Stimulated activated naive CD8-positive, alpha-beta T cell treated with anti-CD3 and anti-CD28 coated beads, Interleukin-15, amount 100 ng/mL, for 72 hours (primary cell): Measurements from ENCODE around the gene RPTOR.
A peak's percentile ranks its signal among the peaks of the same experiment; 100 is the strongest.

Experiments
- ATAC-seq: fragments of 150-1000 bp; cut with Tn5 transposase; 2 replicates; pipeline ENCODE4 v1.10.0; 2021; ENCODE audit warnings: mild to moderate bottlenecking, moderate library complexity
- DNase-seq, 2 donors: peaks; one replicate each; pipeline ENCODE4 v3.0.0; 2021 to 2022
- H3K27ac Mint-ChIP-seq, 2 donors: one replicate each; pipeline ENCODE4 v1.8.0; 2022; ENCODE audit warnings: mild to moderate bottlenecking in 2 of 2, mixed read lengths in 2 of 2, moderate library complexity in 2 of 2
- H3K27me3 Mint-ChIP-seq: one replicate; pipeline ENCODE4 v1.8.0; 2022; ENCODE audit warnings: mixed read lengths
- H3K4me1 Mint-ChIP-seq: one replicate; pipeline ENCODE4 v1.8.0; 2022; ENCODE audit warnings: mild to moderate bottlenecking, mixed read lengths
- H3K4me3 Mint-ChIP-seq, 2 donors: one replicate each; pipeline ENCODE4 v1.8.0; 2022; ENCODE audit warnings: mild to moderate bottlenecking in 2 of 2, mixed read lengths in 2 of 2, moderate library complexity in 1 of 2
- H3K9me3 Mint-ChIP-seq, 2 donors: one replicate each; pipeline ENCODE4 v1.8.0; 2022; ENCODE audit warnings: mixed read lengths in 2 of 2

The RPTOR gene

GRCh38 chr17:80646328-80646727, 101.7 kb downstream of the RPTOR start:
- H3K9me3 Mint-ChIP-seq = peaks cover 0 to 5% of the 10 kb centered on the region in 2 donors
- H3K27ac Mint-ChIP-seq = no peak overlapping the region
- H3K4me3 Mint-ChIP-seq = no peak overlapping the region
- no peaks in the 10 kb centered on the region for H3K27me3 Mint-ChIP-seq
- peaks cover 83% of the 10 kb centered on the region for H3K4me1 Mint-ChIP-seq
- no peak for DNase-seq
- no peak for ATAC-seq

GRCh38 chr17:80647746-80648145, 103.1 kb downstream of the RPTOR start:
- DNase-seq = no peak
- Mint-ChIP-seq H3K9me3 (peaks cover 0 to 7% of the 10 kb centered on the region in 2 donors), H3K4me3 (peak overlapping the region; percentile 10 to 45), H3K27me3 (no peaks in the 10 kb centered on the region), H3K4me1 (peaks cover 90% of the 10 kb centered on the region), H3K27ac (peak overlapping the region; percentile 41 to 96)
- peak; percentile 45 for ATAC-seq

GRCh38 chr17:80649200-80649644, 104.6 kb downstream of the RPTOR start:
- Mint-ChIP-seq H3K27ac (peak overlapping the region; percentile 77 to 91), H3K27me3 (no peaks in the 10 kb centered on the region), H3K4me1 (peaks cover 92% of the 10 kb centered on the region), H3K9me3 (peaks cover 6 to 14% of the 10 kb centered on the region in 2 donors), H3K4me3 (peak overlapping the region; percentile 59)
- peak; percentile 17 to 29 for DNase-seq
- peak; percentile 58 for ATAC-seq

- no peaks in the 10 kb centered on the region for H3K27me3 Mint-ChIP-seq
- H3K4me1 Mint-ChIP-seq = peaks cover 90% of the 10 kb centered on the region
- DNase-seq = peak; percentile 67 to 79
- peak overlapping the region; percentile 77 to 91 for H3K27ac Mint-ChIP-seq
- H3K4me3 Mint-ChIP-seq = peak overlapping the region; percentile 59
- H3K9me3 Mint-ChIP-seq = peaks cover 11 to 14% of the 10 kb centered on the region in 2 donors
- ATAC-seq = peak; percentile 90
Observed at GRCh38 chr17:80649672-80650330, 105.2 kb downstream of the RPTOR start.

GRCh38 chr17:80650331-80650672, 105.7 kb downstream of the RPTOR start:
- Mint-ChIP-seq H3K27ac (peak overlapping the region; percentile 77 to 91), H3K27me3 (no peaks in the 10 kb centered on the region), H3K9me3 (peaks cover 11 to 14% of the 10 kb centered on the region in 2 donors), H3K4me1 (peaks cover 86% of the 10 kb centered on the region), H3K4me3 (peak overlapping the region; percentile 59)
- DNase-seq (no peak), ATAC-seq (no peak)

DNA sequence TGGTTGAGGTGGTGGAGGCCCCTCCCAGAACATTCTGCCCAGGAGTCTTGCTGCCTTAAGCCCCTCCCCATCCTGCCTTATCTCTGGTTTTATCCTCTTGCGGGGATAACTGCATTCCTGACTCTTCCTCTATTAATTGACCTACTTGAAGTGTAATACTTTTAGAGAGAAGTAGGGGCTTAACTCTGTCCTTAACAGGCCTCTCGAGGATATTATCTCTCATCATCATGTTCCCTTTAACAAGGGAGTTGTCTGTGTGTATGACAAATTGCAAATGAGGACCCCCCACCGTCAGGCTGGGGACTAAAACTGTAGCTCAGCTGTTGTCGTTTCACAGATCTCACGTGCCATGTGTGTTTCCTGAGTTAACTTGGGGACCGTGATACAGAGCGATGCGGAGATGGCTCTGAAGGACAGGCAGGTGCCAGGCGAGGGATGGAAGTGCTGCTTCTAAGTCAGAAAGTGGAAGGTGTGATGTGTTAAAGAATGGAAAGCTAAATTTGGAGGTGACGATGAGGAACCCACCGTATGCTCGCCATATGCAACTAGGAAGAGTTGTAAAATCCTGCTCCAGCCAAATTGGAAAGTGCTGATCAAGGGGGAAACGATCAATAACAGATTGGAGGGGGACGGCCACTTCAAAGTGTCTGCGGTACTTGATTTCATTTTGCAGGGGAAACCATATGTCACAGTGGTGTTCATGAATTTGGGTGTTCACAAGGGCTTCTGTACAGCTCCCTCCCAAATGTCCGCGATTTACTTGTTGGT, 106.3 kb downstream of the RPTOR start:
- Mint-ChIP-seq H3K4me1 (peaks cover 86% of the 10 kb centered on the region), H3K9me3 (peaks cover 11 to 20% of the 10 kb centered on the region in 2 donors), H3K27me3 (no peaks in the 10 kb centered on the region), H3K27ac (peak overlapping the region in 1 of 2 donors; percentile 91), H3K4me3 (peak overlapping the region in 1 of 2 donors; percentile 18)
- no peak for ATAC-seq
- no peak for DNase-seq

DNA sequence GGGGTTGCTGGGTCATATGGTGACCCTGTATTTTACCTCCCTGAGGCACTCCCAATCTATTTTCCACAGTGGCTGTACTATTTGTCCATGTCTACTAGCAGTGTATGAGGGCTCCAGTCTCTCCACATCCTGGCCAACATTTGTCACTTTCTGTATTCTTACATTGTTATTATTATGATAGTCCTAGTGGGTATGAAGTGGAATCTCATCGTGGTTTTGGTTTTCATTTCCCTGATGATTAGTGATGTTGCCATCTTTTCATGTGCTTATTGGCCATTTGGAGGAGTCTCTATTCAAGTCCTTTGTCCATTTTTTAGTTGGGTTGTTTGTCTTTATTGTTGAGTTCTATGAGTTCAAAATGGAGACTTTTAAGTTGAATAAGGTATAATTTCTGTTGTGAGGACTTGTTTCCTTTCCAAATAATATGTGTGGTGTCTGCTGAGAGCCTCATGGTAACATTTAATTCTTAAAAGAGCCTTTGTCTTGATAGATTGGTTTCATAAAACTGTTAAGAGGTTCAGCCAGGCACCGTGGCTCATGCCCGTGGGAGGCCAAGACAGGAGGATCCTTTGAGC, 108.2 kb downstream of the RPTOR start:
- peaks cover 79% of the 10 kb centered on the region for H3K4me1 Mint-ChIP-seq
- peaks cover 26 to 30% of the 10 kb centered on the region in 2 donors for H3K9me3 Mint-ChIP-seq
- H3K27ac Mint-ChIP-seq = peak overlapping the region; percentile 4 to 44
- no peaks in the 10 kb centered on the region for H3K27me3 Mint-ChIP-seq
- DNase-seq = no peak
- ATAC-seq = peak; percentile 34
- H3K4me3 Mint-ChIP-seq = no peak overlapping the region

DNA sequence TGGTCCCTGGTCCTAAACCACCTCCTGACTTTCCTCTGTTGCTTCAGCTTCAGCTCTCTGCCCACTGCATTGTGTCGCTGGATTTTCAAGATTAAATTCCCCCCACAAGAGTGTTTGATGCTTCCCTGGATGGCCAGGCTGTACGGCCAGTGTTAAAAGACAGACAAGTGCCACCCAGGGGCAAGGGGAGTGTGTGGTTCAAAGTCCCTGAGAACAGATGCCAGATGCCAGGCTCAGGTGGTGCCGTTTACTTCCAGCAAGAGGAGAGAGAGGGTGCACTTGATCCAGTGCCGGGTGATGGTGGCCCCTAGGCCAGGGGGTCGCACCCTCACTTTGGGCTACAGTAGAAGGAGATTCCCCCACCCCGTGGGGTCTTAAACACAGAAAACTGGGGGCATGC, 109.2 kb downstream of the RPTOR start:
- H3K4me1 Mint-ChIP-seq = peaks cover 71% of the 10 kb centered on the region
- H3K9me3 Mint-ChIP-seq = peaks cover 29 to 38% of the 10 kb centered on the region in 2 donors
- H3K27ac Mint-ChIP-seq = peak overlapping the region in 1 of 2 donors; percentile 65
- no peak overlapping the region for H3K4me3 Mint-ChIP-seq
- ATAC-seq (no peak), DNase-seq (no peak)
- no peaks in the 10 kb centered on the region for H3K27me3 Mint-ChIP-seq

- Mint-ChIP-seq H3K4me3 (no peak overlapping the region), H3K27me3 (no peaks in the 10 kb centered on the region), H3K9me3 (peaks cover 29 to 38% of the 10 kb centered on the region in 2 donors), H3K4me1 (peaks cover 59% of the 10 kb centered on the region), H3K27ac (no peak overlapping the region)
- DNase-seq = no peak
- no peak for ATAC-seq
Observed at GRCh38 chr17:80655608-80656007, 111.0 kb downstream of the RPTOR start.

GRCh38 chr17:80656590-80656989, 112.0 kb downstream of the RPTOR start:
- no peaks in the 10 kb centered on the region for H3K27me3 Mint-ChIP-seq
- ATAC-seq (no peak), DNase-seq (no peak)
- H3K9me3 Mint-ChIP-seq = peaks cover 29 to 33% of the 10 kb centered on the region in 2 donors
- H3K27ac Mint-ChIP-seq = peak overlapping the region in 1 of 2 donors; percentile 44
- H3K4me3 Mint-ChIP-seq = peak overlapping the region in 1 of 2 donors; percentile 35
- H3K4me1 Mint-ChIP-seq = peaks cover 57% of the 10 kb centered on the region

DNA sequence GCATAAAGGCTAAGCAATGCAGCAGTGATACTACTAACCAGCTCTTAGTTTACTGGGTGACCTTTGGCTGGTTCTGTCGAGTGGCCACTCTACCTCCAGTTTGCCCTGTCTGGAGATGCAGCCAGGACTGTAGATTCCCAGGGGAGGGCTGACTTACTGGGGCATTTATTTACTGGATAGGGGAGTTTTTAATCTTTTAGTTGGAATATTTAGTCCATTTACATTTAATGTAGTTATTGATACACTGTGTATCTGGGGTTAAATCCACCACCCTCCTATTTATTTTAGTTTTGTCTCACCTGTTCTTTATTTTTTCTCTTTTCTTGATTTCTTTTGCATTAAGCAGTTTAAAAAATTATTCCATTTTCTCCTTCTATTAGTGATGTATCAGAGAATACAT, 112.9 kb downstream of the RPTOR start:
- H3K27me3 Mint-ChIP-seq = no peaks in the 10 kb centered on the region
- peaks cover 29 to 33% of the 10 kb centered on the region in 2 donors for H3K9me3 Mint-ChIP-seq
- no peak overlapping the region for H3K27ac Mint-ChIP-seq
- no peak for ATAC-seq
- H3K4me1 Mint-ChIP-seq = peaks cover 57% of the 10 kb centered on the region
- DNase-seq = no peak
- H3K4me3 Mint-ChIP-seq = no peak overlapping the region

- H3K27me3 Mint-ChIP-seq = no peaks in the 10 kb centered on the region
- no peak overlapping the region for H3K4me3 Mint-ChIP-seq
- peak overlapping the region in 1 of 2 donors; percentile 36 for H3K27ac Mint-ChIP-seq
- H3K9me3 Mint-ChIP-seq = peaks cover 26% of the 10 kb centered on the region in 2 donors
- no peak for DNase-seq
- peaks cover 59% of the 10 kb centered on the region for H3K4me1 Mint-ChIP-seq
- no peak for ATAC-seq
Observed at GRCh38 chr17:80658821-80659220, 114.2 kb downstream of the RPTOR start.

GRCh38 chr17:80659651-80660050, 115.0 kb downstream of the RPTOR start:
- H3K27ac Mint-ChIP-seq = no peak overlapping the region
- peaks cover 18 to 24% of the 10 kb centered on the region in 2 donors for H3K9me3 Mint-ChIP-seq
- H3K4me3 Mint-ChIP-seq = no peak overlapping the region
- peaks cover 61% of the 10 kb centered on the region for H3K4me1 Mint-ChIP-seq
- DNase-seq = no peak
- ATAC-seq = no peak
- H3K27me3 Mint-ChIP-seq = no peaks in the 10 kb centered on the region

- peaks cover 66% of the 10 kb centered on the region for H3K4me1 Mint-ChIP-seq
- H3K27me3 Mint-ChIP-seq = no peaks in the 10 kb centered on the region
- H3K4me3 Mint-ChIP-seq = no peak overlapping the region
- ATAC-seq (no peak), DNase-seq (no peak)
- H3K27ac Mint-ChIP-seq = no peak overlapping the region
- peaks cover 18 to 20% of the 10 kb centered on the region in 2 donors for H3K9me3 Mint-ChIP-seq
Observed at GRCh38 chr17:80660527-80661198, 116.0 kb downstream of the RPTOR start.

DNA sequence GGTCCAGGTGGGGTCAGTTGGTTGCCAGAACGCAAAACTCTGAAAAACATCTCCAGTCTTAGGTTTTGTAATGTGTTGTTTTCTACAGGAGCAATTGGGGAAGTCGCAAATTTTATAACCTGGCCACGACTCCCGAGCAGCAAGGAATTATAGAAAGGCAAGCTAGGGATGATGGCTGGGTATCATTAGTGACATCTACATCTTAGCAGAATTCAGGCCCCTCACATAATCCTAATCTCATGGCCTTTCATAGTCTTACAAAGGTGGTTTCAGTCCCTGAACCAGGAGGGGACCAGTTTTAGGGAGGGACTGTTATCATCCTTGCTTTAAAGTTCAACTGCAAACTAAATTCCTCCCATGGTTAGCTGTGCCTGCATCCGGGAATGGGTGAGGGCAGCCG, 117.9 kb downstream of the RPTOR start:
- Mint-ChIP-seq H3K4me3 (no peak overlapping the region), H3K27ac (peak overlapping the region in 1 of 2 donors; percentile 5), H3K9me3 (peaks cover 5 to 11% of the 10 kb centered on the region in 2 donors), H3K27me3 (no peaks in the 10 kb centered on the region), H3K4me1 (peaks cover 75% of the 10 kb centered on the region)
- DNase-seq = no peak
- no peak for ATAC-seq
